ENCODE measurements around the gene TMEM214. TPM values are rescaled to one million over a fixed set of nuclear protein-coding genes. Genes with fewer than 3 reads are reported as not detected.

TMEM214 gene
- polyA plus RNA-seq, 1 donor from 2014 or later: 10.3 TPM

DNA sequence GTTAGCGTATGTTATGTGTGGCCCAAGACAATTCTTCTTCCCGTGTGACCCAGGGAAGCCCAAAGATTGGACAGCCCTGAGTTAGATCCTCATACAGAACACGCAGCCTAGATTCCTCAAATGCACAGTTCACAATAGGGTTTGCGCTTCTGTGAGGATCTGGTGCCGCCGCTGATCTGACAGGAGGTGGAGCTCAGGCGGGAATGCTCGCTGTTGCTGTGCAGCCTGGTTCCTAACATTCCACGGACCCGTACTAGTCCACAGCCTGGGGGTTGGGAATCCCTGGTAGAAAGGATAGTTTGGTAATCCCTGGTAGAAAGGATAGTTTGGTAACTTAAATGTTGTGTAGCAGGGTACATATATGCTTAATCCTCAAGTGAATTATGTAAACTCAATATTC lies 35.4 kb upstream of the TMEM214 start:
- Histone ChIP-seq H2AFZ (ENCODE audit: low read depth, low read length) (no peak overlapping the region), H3K27me3 (ENCODE audit: insufficient read depth, low read depth, low read length) (no peaks in the 10 kb centered on the region), H3K9ac (ENCODE audit: low read length) (no peak overlapping the region), H3K36me3 (ENCODE audit: insufficient read depth, low read length) (no peaks in the 10 kb centered on the region), H3K79me2 (replicated peaks; ENCODE audit: insufficient read depth, low read length) (peaks cover 3% of the 10 kb centered on the region), H3K9me2 (ENCODE audit: insufficient read depth, low read length) (no peaks in the 10 kb centered on the region), H3K9me3 (ENCODE audit: low read length) (no peaks in the 10 kb centered on the region), H3K4me2 (ENCODE audit: low read length) (no peak overlapping the region), H3F3A (ENCODE audit: insufficient read depth, low read length, poor library complexity, severe bottlenecking) (no peaks in the 10 kb centered on the region), H3K4me3 (ENCODE audit: low read length) (no peak overlapping the region), H4K20me1 (ENCODE audit: insufficient read depth) (no peaks in the 10 kb centered on the region), H3K27ac (ENCODE audit: low read length) (no peak overlapping the region)
- TF ChIP-seq EP300 (conservative IDR thresholded peaks at IDR 0.05; ENCODE audit: poor library complexity, severe bottlenecking): no peak
- TF ChIP-seq, protein P1, sequence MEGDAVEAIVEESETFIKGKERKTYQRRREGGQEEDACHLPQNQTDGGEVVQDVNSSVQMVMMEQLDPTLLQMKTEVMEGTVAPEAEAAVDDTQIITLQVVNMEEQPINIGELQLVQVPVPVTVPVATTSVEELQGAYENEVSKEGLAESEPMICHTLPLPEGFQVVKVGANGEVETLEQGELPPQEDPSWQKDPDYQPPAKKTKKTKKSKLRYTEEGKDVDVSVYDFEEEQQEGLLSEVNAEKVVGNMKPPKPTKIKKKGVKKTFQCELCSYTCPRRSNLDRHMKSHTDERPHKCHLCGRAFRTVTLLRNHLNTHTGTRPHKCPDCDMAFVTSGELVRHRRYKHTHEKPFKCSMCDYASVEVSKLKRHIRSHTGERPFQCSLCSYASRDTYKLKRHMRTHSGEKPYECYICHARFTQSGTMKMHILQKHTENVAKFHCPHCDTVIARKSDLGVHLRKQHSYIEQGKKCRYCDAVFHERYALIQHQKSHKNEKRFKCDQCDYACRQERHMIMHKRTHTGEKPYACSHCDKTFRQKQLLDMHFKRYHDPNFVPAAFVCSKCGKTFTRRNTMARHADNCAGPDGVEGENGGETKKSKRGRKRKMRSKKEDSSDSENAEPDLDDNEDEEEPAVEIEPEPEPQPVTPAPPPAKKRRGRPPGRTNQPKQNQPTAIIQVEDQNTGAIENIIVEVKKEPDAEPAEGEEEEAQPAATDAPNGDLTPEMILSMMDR (IDR thresholded peaks at IDR 0.05; ENCODE audit: poor library complexity, severe bottlenecking): no peak
- TF ChIP-seq TAF1 (IDR thresholded peaks at IDR 0.05; ENCODE audit: low read depth): no peak
- TF ChIP-seq, protein P2, sequence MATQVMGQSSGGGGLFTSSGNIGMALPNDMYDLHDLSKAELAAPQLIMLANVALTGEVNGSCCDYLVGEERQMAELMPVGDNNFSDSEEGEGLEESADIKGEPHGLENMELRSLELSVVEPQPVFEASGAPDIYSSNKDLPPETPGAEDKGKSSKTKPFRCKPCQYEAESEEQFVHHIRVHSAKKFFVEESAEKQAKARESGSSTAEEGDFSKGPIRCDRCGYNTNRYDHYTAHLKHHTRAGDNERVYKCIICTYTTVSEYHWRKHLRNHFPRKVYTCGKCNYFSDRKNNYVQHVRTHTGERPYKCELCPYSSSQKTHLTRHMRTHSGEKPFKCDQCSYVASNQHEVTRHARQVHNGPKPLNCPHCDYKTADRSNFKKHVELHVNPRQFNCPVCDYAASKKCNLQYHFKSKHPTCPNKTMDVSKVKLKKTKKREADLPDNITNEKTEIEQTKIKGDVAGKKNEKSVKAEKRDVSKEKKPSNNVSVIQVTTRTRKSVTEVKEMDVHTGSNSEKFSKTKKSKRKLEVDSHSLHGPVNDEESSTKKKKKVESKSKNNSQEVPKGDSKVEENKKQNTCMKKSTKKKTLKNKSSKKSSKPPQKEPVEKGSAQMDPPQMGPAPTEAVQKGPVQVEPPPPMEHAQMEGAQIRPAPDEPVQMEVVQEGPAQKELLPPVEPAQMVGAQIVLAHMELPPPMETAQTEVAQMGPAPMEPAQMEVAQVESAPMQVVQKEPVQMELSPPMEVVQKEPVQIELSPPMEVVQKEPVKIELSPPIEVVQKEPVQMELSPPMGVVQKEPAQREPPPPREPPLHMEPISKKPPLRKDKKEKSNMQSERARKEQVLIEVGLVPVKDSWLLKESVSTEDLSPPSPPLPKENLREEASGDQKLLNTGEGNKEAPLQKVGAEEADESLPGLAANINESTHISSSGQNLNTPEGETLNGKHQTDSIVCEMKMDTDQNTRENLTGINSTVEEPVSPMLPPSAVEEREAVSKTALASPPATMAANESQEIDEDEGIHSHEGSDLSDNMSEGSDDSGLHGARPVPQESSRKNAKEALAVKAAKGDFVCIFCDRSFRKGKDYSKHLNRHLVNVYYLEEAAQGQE (IDR thresholded peaks at IDR 0.05; ENCODE audit: borderline replicate concordance): no peak
- TF ChIP-seq MXI1 (conservative IDR thresholded peaks at IDR 0.05; ENCODE audit: poor library complexity, severe bottlenecking): no peak
- TF ChIP-seq RAD21 (conservative IDR thresholded peaks at IDR 0.05): no peak
- TF ChIP-seq SMC3 (conservative IDR thresholded peaks at IDR 0.05; ENCODE audit: poor library complexity): no peak
- no peak for TF ChIP-seq EZH2 (IDR thresholded peaks at IDR 0.05; ENCODE audit: borderline replicate concordance, insufficient read depth, low read length, poor library complexity, severe bottlenecking)
- TF ChIP-seq POLR2AphosphoS5 (IDR thresholded peaks at IDR 0.05): no peak

DNA sequence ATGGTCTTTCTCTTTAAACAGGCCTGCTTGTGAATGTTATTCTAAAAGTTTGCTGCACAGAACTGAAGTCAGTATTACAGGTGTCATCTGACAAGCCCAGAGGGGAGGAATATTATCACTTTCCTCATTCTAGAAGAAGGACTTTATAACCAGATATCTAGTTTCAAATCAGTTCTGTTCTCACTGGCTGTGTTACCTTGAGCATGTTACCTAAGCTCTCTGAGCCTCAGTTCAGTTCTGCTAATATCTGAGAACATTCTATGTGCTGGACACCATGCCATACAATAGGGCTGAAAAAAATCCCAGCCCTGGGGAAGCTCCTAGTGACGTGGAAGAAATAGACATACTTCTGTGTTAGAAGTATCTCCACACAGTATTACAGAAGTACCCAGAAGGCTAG lies 34.4 kb upstream of the TMEM214 start:
- Histone ChIP-seq H2AFZ (ENCODE audit: low read depth, low read length) (no peak overlapping the region), H3K27me3 (ENCODE audit: insufficient read depth, low read depth, low read length) (no peaks in the 10 kb centered on the region), H3K9me2 (ENCODE audit: insufficient read depth, low read length) (no peaks in the 10 kb centered on the region), H3K4me2 (ENCODE audit: low read length) (no peak overlapping the region), H4K20me1 (ENCODE audit: insufficient read depth) (no peaks in the 10 kb centered on the region), H3K9me3 (ENCODE audit: low read length) (no peaks in the 10 kb centered on the region), H3K9ac (ENCODE audit: low read length) (no peak overlapping the region), H3K4me3 (ENCODE audit: low read length) (no peak overlapping the region), H3F3A (ENCODE audit: insufficient read depth, low read length, poor library complexity, severe bottlenecking) (no peaks in the 10 kb centered on the region), H3K36me3 (ENCODE audit: insufficient read depth, low read length) (no peaks in the 10 kb centered on the region), H3K27ac (ENCODE audit: low read length) (no peak overlapping the region), H3K79me2 (replicated peaks; ENCODE audit: insufficient read depth, low read length) (peaks cover 3% of the 10 kb centered on the region)
- no peak for TF ChIP-seq POLR2AphosphoS5 (IDR thresholded peaks at IDR 0.05)
- TF ChIP-seq, protein P1 (IDR thresholded peaks at IDR 0.05; ENCODE audit: poor library complexity, severe bottlenecking): no peak
- no peak for TF ChIP-seq MXI1 (conservative IDR thresholded peaks at IDR 0.05; ENCODE audit: poor library complexity, severe bottlenecking)
- TF ChIP-seq EZH2 (IDR thresholded peaks at IDR 0.05; ENCODE audit: borderline replicate concordance, insufficient read depth, low read length, poor library complexity, severe bottlenecking): no peak
- no peak for TF ChIP-seq SMC3 (conservative IDR thresholded peaks at IDR 0.05; ENCODE audit: poor library complexity)
- no peak for TF ChIP-seq EP300 (conservative IDR thresholded peaks at IDR 0.05; ENCODE audit: poor library complexity, severe bottlenecking)
- TF ChIP-seq, protein P2 (IDR thresholded peaks at IDR 0.05; ENCODE audit: borderline replicate concordance): no peak
- TF ChIP-seq RAD21 (conservative IDR thresholded peaks at IDR 0.05): no peak
- no peak for TF ChIP-seq TAF1 (IDR thresholded peaks at IDR 0.05; ENCODE audit: low read depth)
